Measurements from ENCODE around the gene NAT8L. TPM values are rescaled to one million over a fixed set of nuclear protein-coding genes. Genes with fewer than 3 reads are reported as not detected.
A peak's percentile ranks its signal among the peaks of the same experiment; 100 is the strongest.
"Not testable (repeated sequence)": the region's sequence is repeated elsewhere in the genome, so short reads cannot be mapped to it uniquely, and the experiment has no call there.

The NAT8L gene
- total RNA-seq, result 0.10 TPM

DNA sequence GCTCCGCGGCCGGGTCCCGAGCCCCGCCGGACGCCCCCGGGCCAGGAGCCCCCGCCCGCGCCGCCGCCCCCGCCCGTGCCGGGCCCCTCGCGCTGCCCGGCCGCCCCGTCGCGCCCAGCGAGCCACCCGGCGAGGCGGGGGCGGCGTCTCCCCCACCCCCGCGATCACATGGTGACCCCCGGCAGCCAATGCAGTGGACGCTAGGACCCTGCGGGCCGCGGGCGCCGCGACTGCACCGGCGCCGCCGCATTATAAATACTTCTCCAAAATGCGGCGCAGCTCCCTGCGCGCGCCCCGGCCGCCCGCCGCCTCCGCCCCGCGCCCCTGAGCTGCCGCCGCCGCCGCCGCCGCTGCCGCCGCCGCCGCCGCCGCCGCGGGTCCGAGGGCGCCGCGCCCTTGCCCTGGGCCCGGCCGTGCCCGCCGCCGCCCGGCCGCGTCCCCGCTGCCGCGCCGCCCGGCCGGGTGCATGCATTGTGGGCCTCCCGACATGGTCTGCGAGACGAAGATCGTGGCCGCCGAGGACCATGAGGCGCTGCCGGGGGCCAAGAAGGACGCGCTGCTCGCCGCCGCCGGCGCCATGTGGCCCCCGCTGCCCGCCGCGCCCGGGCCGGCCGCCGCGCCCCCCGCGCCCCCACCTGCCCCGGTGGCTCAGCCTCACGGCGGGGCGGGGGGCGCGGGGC lies at the start of gene NAT8L:
TSS of gene NAT8L (plus strand) at position 282 of the 680 bp plus-strand sequence. CDS start at position 467, 185 bp downstream.
- Histone ChIP-seq H3K27me3 (ENCODE audit: insufficient read depth, low read length) (peaks cover 25% of the 10 kb centered on the region), H3K4me1 (ENCODE audit: insufficient read depth, low read length) (no peaks in the 10 kb centered on the region), H3K4me3 (ENCODE audit: low read length) (no peak within 1 kb of the TSS), H3K9me3 (ENCODE audit: low read depth, low read length) (no peaks in the 10 kb centered on the region)

DNA sequence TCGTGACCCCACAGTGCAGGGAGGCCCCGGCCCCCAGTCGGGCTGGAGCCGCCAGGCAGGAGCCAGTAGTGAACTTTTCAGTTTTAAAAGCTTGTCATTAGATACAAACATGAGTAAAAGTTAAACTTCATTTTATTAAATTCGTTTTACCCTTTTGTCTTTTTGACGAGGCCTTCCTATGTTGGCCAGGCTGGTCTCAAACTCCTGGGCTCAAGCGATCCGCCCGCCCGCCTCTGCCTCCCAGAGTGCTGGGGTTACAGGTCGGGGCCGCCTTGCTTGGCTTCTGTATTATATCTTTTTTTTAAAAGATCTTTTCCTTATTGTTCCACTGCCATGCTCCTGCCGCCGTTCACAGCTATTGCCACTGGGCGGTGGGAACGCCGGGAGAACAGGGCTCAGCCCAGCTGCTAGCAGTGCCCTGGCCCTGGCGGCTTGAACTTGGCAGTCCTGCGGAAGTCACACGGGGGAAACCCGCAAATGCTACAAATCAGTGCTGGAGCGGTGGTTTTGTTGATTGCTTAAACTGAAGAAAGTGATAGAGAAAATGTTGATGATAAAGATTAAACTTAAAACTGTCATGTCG lies 49.4 kb upstream of the NAT8L start:
- no peaks in the 10 kb centered on the region for H3K27me3 ChIP-seq (ENCODE audit: insufficient read depth, low read length)
- peak overlapping the region; percentile 86 for H3K4me3 ChIP-seq (ENCODE audit: low read length)
- peaks cover 43% of the 10 kb centered on the region for H3K4me1 ChIP-seq (ENCODE audit: insufficient read depth, low read length)
- no peaks in the 10 kb centered on the region for H3K9me3 ChIP-seq (ENCODE audit: low read depth, low read length)

GRCh38 chr4:2011583-2011982 lies 47.5 kb upstream of the NAT8L start:
- Histone ChIP-seq H3K4me3 (ENCODE audit: low read length) (no peak overlapping the region), H3K9me3 (ENCODE audit: low read depth, low read length) (no peaks in the 10 kb centered on the region), H3K27me3 (ENCODE audit: insufficient read depth, low read length) (no peaks in the 10 kb centered on the region), H3K4me1 (ENCODE audit: insufficient read depth, low read length) (peaks cover 43% of the 10 kb centered on the region)

DNA sequence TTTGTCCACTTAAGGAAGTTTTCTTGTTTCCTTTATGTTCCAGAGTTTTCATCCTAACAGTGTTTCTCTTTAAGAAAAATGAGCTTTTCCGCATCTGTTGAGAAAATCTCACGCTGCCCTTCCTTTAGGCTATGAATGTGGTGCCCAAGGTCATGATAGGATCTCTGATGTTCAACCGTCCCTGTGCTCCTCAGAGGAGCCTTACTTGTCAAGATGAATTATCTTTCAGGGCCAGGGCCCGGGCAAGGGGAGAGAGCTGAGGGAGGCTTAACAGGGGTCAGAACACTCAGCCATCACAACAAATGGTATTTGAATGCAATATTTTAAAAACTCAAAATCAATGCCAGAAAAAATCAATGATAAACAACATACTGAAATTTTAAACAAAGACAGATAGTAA lies 44.1 kb upstream of the NAT8L start:
- H3K4me1 ChIP-seq (ENCODE audit: insufficient read depth, low read length), result peaks cover 24% of the 10 kb centered on the region
- no peaks in the 10 kb centered on the region for H3K9me3 ChIP-seq (ENCODE audit: low read depth, low read length)
- peaks cover 6% of the 10 kb centered on the region for H3K27me3 ChIP-seq (ENCODE audit: insufficient read depth, low read length)
- no peak overlapping the region for H3K4me3 ChIP-seq (ENCODE audit: low read length)

DNA sequence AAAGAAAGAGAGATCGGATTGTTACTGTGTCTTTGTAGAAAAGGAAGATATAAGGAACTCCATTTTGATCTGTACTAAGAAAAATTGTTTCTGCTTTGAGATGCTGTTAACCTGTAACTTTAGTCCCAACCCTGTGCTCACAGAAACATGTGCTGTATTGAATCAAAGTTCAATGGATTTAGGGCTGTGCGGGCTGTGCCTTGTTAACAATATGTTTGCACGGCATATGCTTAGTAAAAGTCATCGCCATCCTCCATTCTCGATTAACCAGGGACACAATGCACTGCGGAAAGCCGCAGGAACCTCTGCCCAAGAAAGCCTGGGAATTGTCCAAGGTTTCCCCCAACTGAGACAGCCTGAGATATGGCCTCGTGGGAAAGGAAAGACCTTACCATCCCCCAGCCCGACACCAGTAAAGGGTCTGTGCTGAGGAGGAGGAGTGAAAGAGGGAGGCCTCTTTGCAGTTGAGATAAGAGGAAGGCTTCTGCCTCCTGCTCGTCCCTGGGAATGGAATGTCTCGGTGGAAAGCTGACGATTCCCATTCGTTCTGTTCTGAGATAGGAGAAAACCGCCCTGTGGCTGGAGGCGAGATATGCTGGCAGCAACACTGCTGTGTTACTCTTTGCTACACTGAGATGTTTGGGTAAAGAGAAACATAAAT lies 37.6 kb upstream of the NAT8L start:
- H3K9me3 ChIP-seq (ENCODE audit: low read depth, low read length); H3K4me3 ChIP-seq (ENCODE audit: low read length); H3K4me1 ChIP-seq (ENCODE audit: insufficient read depth, low read length): not testable (repeated sequence)
- H3K27me3 ChIP-seq (ENCODE audit: insufficient read depth, low read length), result peaks cover 29% of the 10 kb centered on the region

DNA sequence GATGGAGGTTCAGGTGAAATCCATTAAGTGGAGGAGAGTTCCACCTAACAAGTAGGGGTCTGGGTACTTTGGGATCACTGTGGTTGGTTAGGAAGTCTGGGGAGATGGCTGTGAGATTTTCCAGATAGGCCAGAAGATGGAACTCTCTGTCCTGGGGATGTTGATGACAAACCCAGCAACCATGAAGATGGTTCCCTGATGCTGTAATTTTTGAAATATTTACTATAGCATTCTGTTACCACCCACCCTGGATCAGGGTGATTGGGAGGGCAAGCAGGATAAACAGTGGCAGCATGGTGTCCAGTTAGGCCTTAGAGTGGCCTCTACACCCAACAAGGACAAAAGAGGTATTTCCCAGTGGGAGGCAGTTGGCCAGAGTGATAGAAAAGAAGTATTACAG lies 34.4 kb upstream of the NAT8L start:
- Histone ChIP-seq H3K4me1 (ENCODE audit: insufficient read depth, low read length) (no peaks in the 10 kb centered on the region), H3K9me3 (ENCODE audit: low read depth, low read length) (no peaks in the 10 kb centered on the region), H3K27me3 (ENCODE audit: insufficient read depth, low read length) (peaks cover 24% of the 10 kb centered on the region), H3K4me3 (ENCODE audit: low read length) (no peak overlapping the region)

DNA sequence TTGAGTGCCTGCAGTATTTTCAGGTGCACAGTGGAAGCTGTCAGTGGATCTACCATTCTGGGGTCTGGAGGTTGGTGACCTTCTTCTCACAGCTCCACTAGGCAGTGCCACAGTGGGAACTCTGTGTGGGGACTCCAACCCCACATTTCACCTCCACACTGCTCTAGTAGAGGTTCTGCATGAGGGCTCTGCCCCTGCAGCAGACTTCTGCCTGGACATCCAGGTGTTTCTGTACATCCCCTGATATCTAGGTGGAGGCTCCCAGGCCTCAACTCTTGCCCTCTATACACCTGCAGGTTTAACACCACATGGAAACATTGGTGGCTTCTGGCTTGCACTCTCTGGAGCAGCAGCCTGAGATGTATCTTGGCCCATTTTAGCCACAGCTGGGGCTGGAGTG lies 33.3 kb upstream of the NAT8L start:
- no peak overlapping the region for H3K4me3 ChIP-seq (ENCODE audit: low read length)
- no peaks in the 10 kb centered on the region for H3K4me1 ChIP-seq (ENCODE audit: insufficient read depth, low read length)
- H3K27me3 ChIP-seq (ENCODE audit: insufficient read depth, low read length), result peaks cover 23% of the 10 kb centered on the region
- no peaks in the 10 kb centered on the region for H3K9me3 ChIP-seq (ENCODE audit: low read depth, low read length)

DNA sequence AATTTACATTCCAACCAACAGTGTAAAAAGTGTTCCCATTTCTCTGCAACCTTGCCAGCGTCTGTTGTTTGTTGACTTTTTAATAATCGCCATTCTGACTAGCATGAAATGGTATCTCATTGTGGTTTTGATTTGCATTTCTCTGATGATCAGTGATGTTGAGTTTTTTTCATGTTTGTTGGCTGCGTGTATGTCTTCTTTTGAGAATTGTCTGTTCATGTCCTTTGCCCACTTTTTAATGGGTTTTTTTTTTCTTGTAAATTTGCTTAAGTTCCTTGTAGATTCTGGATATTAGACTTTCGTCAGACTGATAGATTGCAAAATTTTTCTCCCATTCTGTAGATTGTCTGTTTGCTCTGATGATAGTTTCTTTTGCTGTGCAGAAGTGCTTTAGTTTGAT lies 32.0 kb upstream of the NAT8L start:
- H3K27me3 ChIP-seq (ENCODE audit: insufficient read depth, low read length); H3K4me1 ChIP-seq (ENCODE audit: insufficient read depth, low read length); H3K9me3 ChIP-seq (ENCODE audit: low read depth, low read length); H3K4me3 ChIP-seq (ENCODE audit: low read length): not testable (repeated sequence)

DNA sequence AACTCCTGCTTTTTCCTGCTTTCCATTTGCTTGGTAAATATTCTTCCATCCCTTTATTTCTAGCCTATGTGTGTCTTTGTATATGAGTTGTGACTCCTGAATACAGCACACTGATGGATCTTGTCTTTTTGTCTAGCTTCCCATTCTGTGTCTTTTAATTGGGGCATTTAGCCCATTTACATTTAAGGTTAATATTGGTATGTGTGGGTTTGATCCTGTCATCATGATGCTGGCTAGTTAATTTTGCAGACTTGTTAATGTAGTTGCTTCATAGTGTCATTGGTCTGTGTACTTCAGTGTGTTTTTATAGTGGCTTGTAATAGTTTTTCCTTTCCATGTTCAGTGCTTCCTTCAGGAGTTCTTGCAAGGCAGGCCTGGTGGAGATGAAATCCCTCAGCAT lies 28.0 kb upstream of the NAT8L start:
- H3K4me3 ChIP-seq (ENCODE audit: low read length); H3K9me3 ChIP-seq (ENCODE audit: low read depth, low read length); H3K27me3 ChIP-seq (ENCODE audit: insufficient read depth, low read length); H3K4me1 ChIP-seq (ENCODE audit: insufficient read depth, low read length): not testable (repeated sequence)

- Histone ChIP-seq H3K9me3 (ENCODE audit: low read depth, low read length) (no peaks in the 10 kb centered on the region), H3K4me1 (ENCODE audit: insufficient read depth, low read length) (peaks cover 3% of the 10 kb centered on the region), H3K27me3 (ENCODE audit: insufficient read depth, low read length) (peaks cover 35% of the 10 kb centered on the region), H3K4me3 (ENCODE audit: low read length) (no peak overlapping the region)
Observed at GRCh38 chr4:2036327-2036726, 22.8 kb upstream of the NAT8L start.

- Histone ChIP-seq H3K9me3 (ENCODE audit: low read depth, low read length) (no peaks in the 10 kb centered on the region), H3K4me1 (ENCODE audit: insufficient read depth, low read length) (peaks cover 8% of the 10 kb centered on the region), H3K27me3 (ENCODE audit: insufficient read depth, low read length) (peaks cover 38% of the 10 kb centered on the region), H3K4me3 (ENCODE audit: low read length) (no peak overlapping the region)
Observed at GRCh38 chr4:2036866-2037265, 22.3 kb upstream of the NAT8L start.

- Histone ChIP-seq H3K27me3 (ENCODE audit: insufficient read depth, low read length) (peaks cover 37% of the 10 kb centered on the region), H3K9me3 (ENCODE audit: low read depth, low read length) (no peaks in the 10 kb centered on the region), H3K4me1 (ENCODE audit: insufficient read depth, low read length) (peaks cover 13% of the 10 kb centered on the region), H3K4me3 (ENCODE audit: low read length) (no peak overlapping the region)
Observed at GRCh38 chr4:2040391-2041238, 18.5 kb upstream of the NAT8L start.

DNA sequence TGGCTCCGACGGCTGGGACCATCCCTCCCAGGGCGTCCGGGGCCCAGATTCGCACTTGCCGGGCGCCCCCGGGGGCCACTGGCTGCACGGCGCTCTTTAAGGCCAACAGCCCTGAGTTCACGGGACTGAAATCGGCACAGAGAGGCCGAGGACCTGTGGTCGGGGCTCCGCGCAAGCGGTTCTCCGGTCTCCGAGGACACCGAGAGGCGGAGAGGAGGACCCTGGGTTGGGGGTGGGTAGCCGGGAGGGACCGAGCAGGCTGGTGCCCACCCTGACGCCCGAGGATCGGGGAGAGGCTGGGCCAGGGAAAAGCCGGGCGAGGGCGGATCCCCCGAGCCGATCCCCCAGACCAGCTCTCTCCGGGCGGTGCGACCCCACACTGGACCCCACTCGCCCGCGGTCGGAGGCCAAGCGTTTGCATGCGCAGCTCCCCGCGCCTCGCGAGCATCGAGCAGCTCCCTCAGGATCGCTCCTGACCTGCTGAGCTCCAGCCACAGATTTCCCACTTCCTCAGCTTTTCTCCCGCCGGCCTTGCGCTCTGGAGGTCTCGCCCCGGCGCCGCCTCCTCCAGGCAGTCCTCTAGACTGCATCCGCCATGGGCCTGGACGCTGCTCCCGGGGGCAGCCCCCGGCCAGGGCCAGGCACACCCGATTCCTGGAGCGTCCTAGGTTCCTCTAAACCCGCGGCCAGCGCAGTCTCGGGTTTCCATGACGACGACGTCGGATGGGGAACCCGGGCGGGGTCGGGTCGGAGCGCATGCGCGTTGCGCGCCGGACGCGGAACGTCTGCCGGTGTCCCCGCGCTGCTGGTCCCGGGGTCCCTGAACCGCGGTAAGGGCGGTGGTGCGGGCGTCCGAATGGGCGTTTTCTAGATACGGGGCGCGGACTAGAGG lies 17.6 kb upstream of the NAT8L start:
- Histone ChIP-seq H3K4me3 (ENCODE audit: low read length) (peak overlapping the region; percentile 59), H3K4me1 (ENCODE audit: insufficient read depth, low read length) (peaks cover 13% of the 10 kb centered on the region), H3K27me3 (ENCODE audit: insufficient read depth, low read length) (peaks cover 32% of the 10 kb centered on the region), H3K9me3 (ENCODE audit: low read depth, low read length) (no peaks in the 10 kb centered on the region)

- Histone ChIP-seq H3K4me3 (ENCODE audit: low read length) (peak overlapping the region; percentile 59), H3K9me3 (ENCODE audit: low read depth, low read length) (no peaks in the 10 kb centered on the region), H3K4me1 (ENCODE audit: insufficient read depth, low read length) (peaks cover 13% of the 10 kb centered on the region), H3K27me3 (ENCODE audit: insufficient read depth, low read length) (peaks cover 25% of the 10 kb centered on the region)
Observed at GRCh38 chr4:2042204-2042946, 16.8 kb upstream of the NAT8L start.

All from mononuclear cell (primary cell).